GM12801 (cell line): ENCODE measurements around the gene P3H2.

Experiments
- CTCF ChIP-seq: IDR thresholded peaks from one replicate; pipeline ENCODE4 v1.5.1; 2011; ENCODE audit warnings: control low read depth; ENCODE audit not compliant: insufficient read length; ENCODE audit errors: extremely low read depth

Gene P3H2

DNA sequence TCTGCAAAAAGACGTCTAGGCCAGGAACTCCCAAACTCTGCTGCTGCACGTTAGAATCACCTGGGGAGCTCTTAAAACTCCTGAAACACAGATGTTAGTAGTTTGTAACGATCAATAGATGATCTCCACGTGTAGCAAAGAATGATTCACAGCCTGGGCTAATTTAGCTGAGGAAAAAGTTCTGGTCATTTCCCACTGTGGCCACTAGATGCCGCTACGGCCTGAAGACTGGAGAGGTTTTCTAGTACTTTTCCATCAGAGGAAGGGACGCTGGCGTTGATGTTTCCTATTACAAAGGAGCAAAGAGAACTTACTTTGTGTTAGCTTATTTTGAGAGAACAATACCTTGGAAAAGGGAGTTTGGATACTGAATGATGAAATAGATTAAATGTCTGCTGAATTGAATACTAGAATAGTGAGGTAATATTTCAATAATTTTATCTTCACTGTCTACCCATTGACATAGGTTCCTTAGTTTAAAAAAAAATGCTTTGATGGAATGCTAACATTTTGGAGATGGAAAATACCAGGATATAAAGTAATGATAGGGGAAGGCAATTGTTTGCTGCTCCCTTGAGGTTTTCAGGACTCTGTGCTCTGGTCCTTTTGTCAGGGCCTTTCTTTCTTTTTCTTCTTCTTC lies 159.1 kb downstream of the P3H2 start:
- TF ChIP-seq CTCF: no peak

DNA sequence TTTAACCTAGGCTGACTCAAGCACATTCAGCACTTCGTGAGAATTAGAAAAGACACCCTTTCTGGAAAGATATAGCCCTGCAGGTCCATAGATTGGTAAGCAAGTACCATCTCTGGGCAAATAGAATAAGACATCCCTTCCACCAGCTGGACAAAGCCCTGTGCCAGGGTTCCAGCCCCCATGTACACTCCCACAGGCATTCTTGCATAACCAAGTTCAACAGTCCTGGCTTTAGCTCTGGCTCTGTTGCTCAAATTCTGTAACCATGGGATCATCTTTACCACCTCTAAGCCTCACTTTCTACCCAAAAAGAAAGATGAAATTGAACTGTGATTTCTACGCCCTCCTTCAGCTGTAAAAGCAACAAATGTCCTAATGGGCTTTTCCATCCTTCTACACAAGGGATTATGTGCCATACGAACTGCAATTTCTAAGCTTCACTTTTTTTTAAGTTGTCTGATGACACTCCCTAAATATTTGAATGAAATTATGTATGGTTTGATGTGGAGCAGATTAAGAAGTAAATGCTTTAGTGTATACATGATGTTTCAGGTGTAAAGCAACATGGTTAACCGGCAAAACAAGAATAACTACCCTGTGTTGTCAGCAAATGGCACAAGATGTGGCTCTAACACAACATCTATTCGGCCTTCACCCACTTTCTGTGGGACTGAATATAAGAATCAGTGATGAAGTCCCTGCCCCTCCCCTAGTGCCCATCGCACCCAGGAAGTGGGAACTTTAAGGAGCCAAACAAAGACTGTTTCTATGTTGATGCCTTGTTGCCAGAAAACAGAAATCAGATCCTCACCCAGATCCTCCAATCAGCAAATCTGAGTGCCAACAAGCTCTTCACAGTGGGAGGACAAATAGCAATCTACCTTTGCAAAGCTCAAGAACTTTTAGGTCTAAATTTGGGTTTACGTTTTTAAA lies 165.7 kb downstream of the P3H2 start:
- TF ChIP-seq CTCF: no peak

DNA sequence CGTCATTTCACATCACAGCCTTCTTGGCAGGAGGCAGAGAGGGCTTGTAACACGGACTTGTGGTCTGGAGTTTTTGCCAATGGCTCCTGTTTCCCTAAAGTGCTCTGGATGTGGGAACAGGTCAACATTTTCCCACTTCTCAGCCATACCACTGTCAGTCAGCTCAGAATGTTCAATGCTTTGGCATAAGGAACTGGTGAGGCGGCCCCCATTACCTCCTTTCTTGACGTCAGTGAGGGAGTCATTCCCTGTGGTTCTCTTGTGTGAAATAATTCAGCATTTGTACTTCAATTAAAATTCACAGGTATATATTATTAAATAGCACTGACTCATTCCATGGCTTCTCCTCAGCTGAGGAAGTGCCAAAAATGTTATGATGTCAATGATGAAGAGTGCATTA lies 167.1 kb downstream of the P3H2 start:
- TF ChIP-seq CTCF: no peak

GRCh38 chr3:189952272-189952671 lies 168.4 kb downstream of the P3H2 start:
- TF ChIP-seq CTCF: no peak

DNA sequence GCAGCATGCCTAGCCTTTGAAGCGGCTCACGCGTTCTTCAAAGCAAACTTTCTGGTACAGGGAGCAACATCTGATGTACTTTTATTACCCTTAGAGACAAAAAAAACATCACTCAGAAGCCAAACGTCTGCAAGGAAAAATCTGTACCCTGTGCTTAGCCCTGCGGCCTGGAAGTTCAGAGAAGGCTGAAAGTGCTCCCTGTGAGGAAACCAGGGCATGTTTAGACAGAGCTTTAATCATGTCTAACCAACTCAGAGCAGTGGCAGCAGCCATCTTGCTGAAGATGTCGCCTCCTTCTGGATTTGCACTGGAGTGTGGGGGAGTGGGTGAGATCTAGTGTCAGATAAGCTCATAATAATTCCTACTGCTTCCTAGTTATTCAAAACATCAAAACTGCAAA lies 170.4 kb downstream of the P3H2 start:
- no peak for TF ChIP-seq CTCF

GRCh38 chr3:189949580-189949979 lies 171.1 kb downstream of the P3H2 start:
- TF ChIP-seq CTCF: no peak

- TF ChIP-seq CTCF: no peak
Observed at GRCh38 chr3:189948724-189949045, 172.0 kb downstream of the P3H2 start.
